22Rv1 (cell line): ENCODE measurements around the gene FBXO47.

Experiments used
- ZFX ChIP-seq: fragments of 450-650 bp; IDR thresholded peaks from 2 replicates; pipeline ENCODE4 v1.6.1; 2017; ENCODE audit warnings: antibody characterized with exemption, borderline replicate concordance
- TF ChIP-seq, protein P1 (sequence below): fragments of 450-650 bp; IDR thresholded peaks from 2 replicates; pipeline ENCODE4 v1.5.1; 2017; ENCODE audit warnings: mild to moderate bottlenecking

- TF ChIP-seq, protein P1, sequence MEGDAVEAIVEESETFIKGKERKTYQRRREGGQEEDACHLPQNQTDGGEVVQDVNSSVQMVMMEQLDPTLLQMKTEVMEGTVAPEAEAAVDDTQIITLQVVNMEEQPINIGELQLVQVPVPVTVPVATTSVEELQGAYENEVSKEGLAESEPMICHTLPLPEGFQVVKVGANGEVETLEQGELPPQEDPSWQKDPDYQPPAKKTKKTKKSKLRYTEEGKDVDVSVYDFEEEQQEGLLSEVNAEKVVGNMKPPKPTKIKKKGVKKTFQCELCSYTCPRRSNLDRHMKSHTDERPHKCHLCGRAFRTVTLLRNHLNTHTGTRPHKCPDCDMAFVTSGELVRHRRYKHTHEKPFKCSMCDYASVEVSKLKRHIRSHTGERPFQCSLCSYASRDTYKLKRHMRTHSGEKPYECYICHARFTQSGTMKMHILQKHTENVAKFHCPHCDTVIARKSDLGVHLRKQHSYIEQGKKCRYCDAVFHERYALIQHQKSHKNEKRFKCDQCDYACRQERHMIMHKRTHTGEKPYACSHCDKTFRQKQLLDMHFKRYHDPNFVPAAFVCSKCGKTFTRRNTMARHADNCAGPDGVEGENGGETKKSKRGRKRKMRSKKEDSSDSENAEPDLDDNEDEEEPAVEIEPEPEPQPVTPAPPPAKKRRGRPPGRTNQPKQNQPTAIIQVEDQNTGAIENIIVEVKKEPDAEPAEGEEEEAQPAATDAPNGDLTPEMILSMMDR: no peak
- no peak for TF ChIP-seq ZFX
Observed at GRCh38 chr17:38940404-38940803, 26.8 kb downstream of the FBXO47 start.
